ENCODE measurements around the gene CALD1. TPM values are rescaled to one million over a fixed set of nuclear protein-coding genes. Genes with fewer than 3 reads are reported as not detected.

CALD1 gene
- polyA plus RNA-seq, 1 donor (not counting 4 experiments of a cell fraction or from before 2014, with no cell fraction given) = 229 TPM

DNA sequence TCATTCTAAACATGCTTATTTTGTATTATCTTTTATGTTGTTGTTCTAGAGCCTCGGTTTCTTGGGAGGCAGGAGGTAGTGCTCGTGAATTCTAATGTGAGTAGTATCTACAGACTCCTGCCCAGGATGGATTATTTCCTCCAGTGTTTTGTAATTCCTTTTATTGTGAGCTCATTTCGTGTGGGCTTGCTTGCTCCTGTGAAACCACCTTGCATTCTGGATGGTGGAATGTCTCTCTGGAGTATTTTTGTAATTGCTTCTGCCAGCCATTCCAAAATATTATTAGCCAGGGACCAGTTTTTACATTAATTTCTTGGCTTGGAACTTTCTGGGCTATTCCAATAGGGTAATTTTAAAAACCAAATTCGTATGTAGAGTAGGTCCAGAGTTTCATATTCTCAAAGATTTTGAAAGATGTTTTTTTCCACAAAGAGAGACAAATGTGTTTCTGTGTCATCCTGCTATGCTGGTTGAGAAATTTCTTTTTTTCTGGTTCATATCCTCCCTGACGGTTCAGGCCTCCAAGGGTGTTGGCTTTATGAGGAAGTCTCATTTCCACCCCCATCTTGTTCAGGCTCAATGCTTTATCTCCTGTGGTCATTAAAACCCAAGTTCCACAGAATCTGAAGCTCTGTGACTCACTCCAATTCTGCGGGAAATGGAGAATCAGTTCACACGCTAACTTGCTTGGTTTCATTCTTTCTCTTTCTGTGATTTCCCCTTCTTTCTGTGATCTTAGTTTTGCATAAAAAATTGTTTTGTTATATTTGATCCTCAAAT, 41.7 kb upstream of the CALD1 start:
- Histone ChIP-seq H2AFZ (ENCODE audit: control insufficient read depth, low read length) (no peak overlapping the region), H3K4me1 (ENCODE audit: control insufficient read depth, extremely low read depth, insufficient read depth, low read length) (peaks cover 14% of the 10 kb centered on the region), H3K9ac (ENCODE audit: control insufficient read depth, extremely low read depth, insufficient read depth, low read length) (no peak overlapping the region), H4K20me1 (ENCODE audit: control insufficient read depth, extremely low read depth, insufficient read depth, low read length) (no peaks in the 10 kb centered on the region), H3K36me3 (ENCODE audit: control insufficient read depth in 2 of 2, extremely low read depth in 1 of 2, insufficient read depth in 2 of 2, low read length in 2 of 2) (no peaks in the 10 kb centered on the region), H3K9me3 (ENCODE audit: control insufficient read depth, low read depth, low read length) (no peaks in the 10 kb centered on the region), H3K27ac (ENCODE audit: control insufficient read depth, insufficient read depth, low read length) (no peak overlapping the region), H3K27me3 (ENCODE audit: control insufficient read depth, extremely low read depth, insufficient read depth, low read length) (no peaks in the 10 kb centered on the region), H3K9me1 (ENCODE audit: control insufficient read depth, extremely low read depth, insufficient read depth, low read length) (no peaks in the 10 kb centered on the region), H3K79me2 (ENCODE audit: control insufficient read depth, insufficient read depth, low read length) (no peaks in the 10 kb centered on the region), H3K4me3 (ENCODE audit: control insufficient read depth in 2 of 3, extremely low read depth in 1 of 3, insufficient read depth in 2 of 3, low read depth in 1 of 3, low read length in 3 of 3) (no peak overlapping the region), H3K4me2 (ENCODE audit: control insufficient read depth, extremely low read depth, insufficient read depth, low read depth, low read length) (no peak overlapping the region)
- no peak for TF ChIP-seq EZH2 (IDR thresholded peaks at IDR 0.05; ENCODE audit: low read length)
- TF ChIP-seq, protein P1, sequence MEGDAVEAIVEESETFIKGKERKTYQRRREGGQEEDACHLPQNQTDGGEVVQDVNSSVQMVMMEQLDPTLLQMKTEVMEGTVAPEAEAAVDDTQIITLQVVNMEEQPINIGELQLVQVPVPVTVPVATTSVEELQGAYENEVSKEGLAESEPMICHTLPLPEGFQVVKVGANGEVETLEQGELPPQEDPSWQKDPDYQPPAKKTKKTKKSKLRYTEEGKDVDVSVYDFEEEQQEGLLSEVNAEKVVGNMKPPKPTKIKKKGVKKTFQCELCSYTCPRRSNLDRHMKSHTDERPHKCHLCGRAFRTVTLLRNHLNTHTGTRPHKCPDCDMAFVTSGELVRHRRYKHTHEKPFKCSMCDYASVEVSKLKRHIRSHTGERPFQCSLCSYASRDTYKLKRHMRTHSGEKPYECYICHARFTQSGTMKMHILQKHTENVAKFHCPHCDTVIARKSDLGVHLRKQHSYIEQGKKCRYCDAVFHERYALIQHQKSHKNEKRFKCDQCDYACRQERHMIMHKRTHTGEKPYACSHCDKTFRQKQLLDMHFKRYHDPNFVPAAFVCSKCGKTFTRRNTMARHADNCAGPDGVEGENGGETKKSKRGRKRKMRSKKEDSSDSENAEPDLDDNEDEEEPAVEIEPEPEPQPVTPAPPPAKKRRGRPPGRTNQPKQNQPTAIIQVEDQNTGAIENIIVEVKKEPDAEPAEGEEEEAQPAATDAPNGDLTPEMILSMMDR (optimal IDR thresholded peaks at IDR 0.05 in 1 of 3, IDR thresholded peaks at IDR 0.05 in 1 of 3, conservative IDR thresholded peaks at IDR 0.05 in 1 of 3; ENCODE audit: extremely low read depth in 1 of 3, insufficient read depth in 2 of 3, low read length in 3 of 3) = no peak
- DNase-seq (ENCODE audit: low read depth, low spot score) (no peak), FAIRE-seq (no peak)
- dilution Hi-C loops (cut with MboI; ENCODE audit: extremely low pct_ligation_motif_present, low sequenced_read_pairs) = no loop called here

DNA sequence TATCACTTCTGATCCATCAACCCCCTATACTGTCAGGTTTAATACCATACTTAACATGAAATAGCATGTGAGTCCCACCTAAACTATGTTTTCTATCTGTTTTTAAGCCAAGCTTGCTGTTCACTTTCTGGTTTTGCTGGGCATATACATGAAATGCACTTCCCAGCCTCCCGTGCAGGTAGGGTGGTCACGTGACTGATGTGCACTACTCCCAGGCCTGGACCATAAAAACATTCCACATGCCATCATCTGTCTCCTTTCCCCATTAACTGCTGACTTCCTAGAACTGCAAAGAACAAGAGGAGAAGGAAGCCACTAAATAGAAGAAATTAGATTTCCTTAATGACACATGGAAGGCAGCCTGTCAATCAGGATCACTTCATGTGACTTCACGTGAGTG, 40.1 kb upstream of the CALD1 start:
- Histone ChIP-seq H3K4me2 (ENCODE audit: control insufficient read depth, extremely low read depth, insufficient read depth, low read depth, low read length) (no peak overlapping the region), H3K79me2 (ENCODE audit: control insufficient read depth, insufficient read depth, low read length) (no peaks in the 10 kb centered on the region), H2AFZ (ENCODE audit: control insufficient read depth, low read length) (no peak overlapping the region), H3K9me1 (ENCODE audit: control insufficient read depth, extremely low read depth, insufficient read depth, low read length) (no peaks in the 10 kb centered on the region), H3K27ac (ENCODE audit: control insufficient read depth, insufficient read depth, low read length) (no peak overlapping the region), H3K4me3 (ENCODE audit: control insufficient read depth in 2 of 3, extremely low read depth in 1 of 3, insufficient read depth in 2 of 3, low read depth in 1 of 3, low read length in 3 of 3) (no peak overlapping the region), H3K4me1 (ENCODE audit: control insufficient read depth, extremely low read depth, insufficient read depth, low read length) (peaks cover 21% of the 10 kb centered on the region), H3K9ac (ENCODE audit: control insufficient read depth, extremely low read depth, insufficient read depth, low read length) (no peak overlapping the region), H3K36me3 (ENCODE audit: control insufficient read depth in 2 of 2, extremely low read depth in 1 of 2, insufficient read depth in 2 of 2, low read length in 2 of 2) (no peaks in the 10 kb centered on the region), H3K9me3 (ENCODE audit: control insufficient read depth, low read depth, low read length) (no peaks in the 10 kb centered on the region), H4K20me1 (ENCODE audit: control insufficient read depth, extremely low read depth, insufficient read depth, low read length) (no peaks in the 10 kb centered on the region), H3K27me3 (ENCODE audit: control insufficient read depth, extremely low read depth, insufficient read depth, low read length) (no peaks in the 10 kb centered on the region)
- no peak for DNase-seq (ENCODE audit: low read depth, low spot score)
- dilution Hi-C loops (cut with MboI; ENCODE audit: extremely low pct_ligation_motif_present, low sequenced_read_pairs) = no loop called here
- no peak for FAIRE-seq
- TF ChIP-seq, protein P1 (optimal IDR thresholded peaks at IDR 0.05 in 1 of 3, IDR thresholded peaks at IDR 0.05 in 1 of 3, conservative IDR thresholded peaks at IDR 0.05 in 1 of 3; ENCODE audit: extremely low read depth in 1 of 3, insufficient read depth in 2 of 3, low read length in 3 of 3) = no peak
- no peak for TF ChIP-seq EZH2 (IDR thresholded peaks at IDR 0.05; ENCODE audit: low read length)

Measured in keratinocyte (primary cell).